Skin epidermis (tissue), 12 donors: ENCODE data around the gene HLF.

Experiments
- H3K27ac ChIP-seq, 21 experiments: fragments of 200-600 bp; sonication (generic) in 11 of 21; one replicate each; pipeline ENCODE4 v1.5.0; 2020; ENCODE audit warnings: mild to moderate bottlenecking in 3 of 21, inconsistent platforms in 2 of 21, moderate library complexity in 2 of 21
- H3K4me3 ChIP-seq, 7 experiments: fragments of 200-600 bp; sonication (generic) in 2 of 7; one replicate each; pipeline ENCODE4 v1.5.0; 2020; ENCODE audit warnings: inconsistent platforms in 2 of 7, mild to moderate bottlenecking in 2 of 7, moderate library complexity in 1 of 7

HLF gene

DNA sequence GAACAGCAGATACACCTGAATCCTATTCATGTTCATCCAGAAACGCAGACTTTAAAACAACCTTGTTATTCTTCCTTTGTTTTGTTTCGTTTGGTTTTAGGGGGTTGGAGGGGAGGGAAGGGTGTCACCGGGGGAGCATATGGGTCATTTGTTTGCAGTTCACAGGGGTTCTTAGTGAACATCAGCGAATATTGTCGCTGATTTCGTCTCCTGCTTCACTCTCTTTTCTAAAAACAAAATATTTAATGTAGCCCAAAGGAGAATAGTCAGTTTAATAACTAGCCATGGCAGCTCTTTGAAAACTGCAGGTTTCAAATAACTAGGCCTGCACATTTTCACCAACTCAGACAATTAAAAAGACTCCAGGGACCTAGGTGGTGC, 37.6 kb downstream of the HLF start:
- Histone ChIP-seq H3K27ac (no peak overlapping the region), H3K4me3 (no peak overlapping the region)

- H3K4me3 ChIP-seq: no peak overlapping the region
- no peak overlapping the region for H3K27ac ChIP-seq
Observed at GRCh38 chr17:55303008-55303493, 38.3 kb downstream of the HLF start.

- no peak overlapping the region for H3K4me3 ChIP-seq
- H3K27ac ChIP-seq: no peak overlapping the region
Observed at GRCh38 chr17:55303701-55304145, 39.0 kb downstream of the HLF start.

DNA sequence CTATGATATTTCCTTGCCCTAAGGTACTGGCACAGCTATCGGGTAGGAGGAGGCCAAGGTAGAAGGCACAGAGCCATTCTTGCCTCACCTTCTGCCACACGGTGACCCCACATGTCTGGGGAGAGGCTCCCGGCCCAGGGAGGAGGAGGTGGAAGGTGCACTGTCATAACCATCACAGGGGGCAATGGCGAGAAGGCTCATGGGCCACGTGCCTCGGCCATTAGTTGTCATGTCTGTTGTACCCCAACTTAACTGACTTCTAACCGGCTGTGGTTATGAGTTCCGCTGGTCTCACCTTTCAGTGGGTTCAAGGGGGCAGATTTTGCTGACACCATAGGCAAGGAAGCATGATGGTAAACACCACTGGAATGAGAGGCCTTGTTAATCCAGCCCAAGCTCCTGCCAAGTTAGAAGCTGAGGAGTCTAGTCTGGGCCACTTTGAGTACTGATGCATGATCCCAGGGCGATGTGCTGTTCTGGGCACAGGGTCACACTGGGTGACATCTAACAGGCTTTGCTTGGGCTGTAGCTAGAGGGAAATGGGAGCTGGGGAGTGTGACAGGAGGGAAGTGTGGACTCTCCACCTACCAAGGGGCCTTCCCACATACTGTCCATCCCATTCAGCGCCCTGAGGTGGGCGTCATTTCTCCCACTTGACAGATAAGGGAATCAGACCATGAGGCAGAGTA, 39.6 kb downstream of the HLF start:
- H3K4me3 ChIP-seq: no peak overlapping the region
- H3K27ac ChIP-seq: no peak overlapping the region

DNA sequence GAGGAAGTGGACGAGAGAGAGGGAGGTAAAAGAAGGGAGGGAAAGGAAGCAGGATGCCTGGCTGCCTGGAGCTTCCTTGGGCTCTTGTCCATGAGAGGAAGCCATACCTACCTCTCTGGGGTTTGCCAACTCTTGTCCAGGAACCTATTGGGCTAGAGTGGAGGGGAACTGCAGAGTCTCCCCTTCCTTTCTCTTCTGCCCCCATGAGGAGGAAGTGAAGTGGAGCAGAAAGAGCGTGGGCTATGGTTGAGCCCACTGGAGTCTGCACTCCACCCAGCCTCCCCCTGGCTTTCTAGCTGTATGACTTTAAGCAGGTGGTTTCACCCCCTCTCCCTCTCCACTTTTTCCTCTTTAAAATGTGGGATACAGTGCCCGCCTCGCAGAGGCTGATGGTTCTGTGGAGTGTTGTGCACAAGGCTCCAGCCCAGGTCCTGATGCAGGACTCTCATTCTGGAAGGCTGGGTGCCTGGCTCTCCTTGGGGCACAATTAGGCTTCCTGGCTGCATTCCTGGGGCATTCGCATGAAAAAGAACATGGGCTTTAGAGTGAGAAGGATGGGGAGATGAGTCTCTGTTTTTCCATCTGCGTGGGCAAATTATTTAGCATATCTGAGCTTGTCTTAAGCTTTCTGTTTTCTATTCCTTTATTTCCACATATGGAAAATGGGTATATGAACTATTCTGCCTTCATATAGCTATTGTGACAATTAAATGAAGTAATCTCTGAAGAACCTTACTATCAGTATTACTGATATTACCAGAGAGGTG, 40.7 kb downstream of the HLF start:
- Histone ChIP-seq H3K27ac (no peak overlapping the region), H3K4me3 (no peak overlapping the region)

GRCh38 chr17:55307879-55308278, 43.1 kb downstream of the HLF start:
- Histone ChIP-seq H3K4me3 (no peak overlapping the region), H3K27ac (no peak overlapping the region)

DNA sequence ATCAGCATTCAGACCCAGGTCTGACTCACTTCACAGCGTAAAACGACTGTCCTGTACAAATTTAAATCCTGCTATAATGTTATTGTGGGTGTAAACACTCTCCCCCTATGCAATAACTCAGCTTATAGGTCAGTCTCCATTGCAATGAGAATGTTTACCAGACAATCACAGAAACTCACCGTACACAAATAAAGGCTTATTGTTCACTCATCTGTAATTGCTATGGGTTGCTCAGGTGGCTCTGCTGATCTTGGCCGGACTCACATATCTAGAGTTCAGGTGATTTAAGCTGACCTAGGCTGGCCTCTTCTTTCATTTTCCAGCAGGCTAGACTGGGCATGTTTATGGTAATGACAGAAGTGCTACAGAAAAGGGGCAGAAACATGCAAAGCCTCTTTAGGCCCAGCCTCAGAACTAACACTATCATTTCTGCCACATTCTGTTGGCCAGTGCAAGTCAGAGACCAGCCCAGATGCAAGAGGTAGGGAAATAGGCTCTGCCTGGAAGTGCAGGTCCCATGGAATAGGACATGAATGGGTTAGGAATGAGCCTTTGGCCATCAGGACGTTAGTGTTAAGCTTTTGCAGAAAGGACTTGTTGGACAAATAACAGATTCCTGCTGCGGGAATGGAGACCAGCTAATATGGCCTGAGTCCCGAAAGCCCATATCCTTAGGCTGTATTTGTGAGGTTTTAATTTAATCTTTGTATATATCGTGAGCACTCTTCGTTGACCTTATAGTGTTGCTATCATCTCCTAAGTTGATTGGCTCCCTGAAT, 44.0 kb downstream of the HLF start:
- H3K4me3 ChIP-seq: no peak overlapping the region
- no peak overlapping the region for H3K27ac ChIP-seq

DNA sequence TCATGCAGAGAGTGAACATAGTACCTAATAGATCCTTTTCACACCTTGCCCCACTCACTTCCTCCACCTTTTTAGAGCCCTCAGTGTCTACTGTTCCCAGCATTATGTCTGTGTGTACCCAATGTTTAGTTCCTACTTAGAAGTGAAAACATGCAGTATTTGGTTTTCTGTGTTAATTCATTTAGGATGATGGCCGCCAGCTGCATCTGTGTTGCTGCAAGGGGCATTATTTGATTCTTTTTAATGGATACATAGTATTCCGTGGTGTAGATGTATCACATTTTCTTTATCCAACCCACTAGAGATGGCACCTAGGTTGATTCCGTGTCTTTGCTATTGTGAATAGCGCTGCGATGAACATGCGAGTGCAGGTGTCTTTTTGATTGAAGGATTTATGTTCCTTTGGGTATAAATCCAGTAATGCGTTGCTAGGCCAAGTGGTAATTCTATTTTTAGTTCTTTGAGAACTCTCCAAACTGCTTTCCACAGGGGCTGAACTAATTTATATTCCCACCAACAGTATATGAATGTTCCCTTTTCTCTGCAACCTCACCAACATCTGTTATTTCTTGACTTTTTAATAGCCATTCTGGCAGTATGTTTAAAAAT, 47.1 kb downstream of the HLF start:
- no peak overlapping the region for H3K27ac ChIP-seq
- H3K4me3 ChIP-seq: no peak overlapping the region

DNA sequence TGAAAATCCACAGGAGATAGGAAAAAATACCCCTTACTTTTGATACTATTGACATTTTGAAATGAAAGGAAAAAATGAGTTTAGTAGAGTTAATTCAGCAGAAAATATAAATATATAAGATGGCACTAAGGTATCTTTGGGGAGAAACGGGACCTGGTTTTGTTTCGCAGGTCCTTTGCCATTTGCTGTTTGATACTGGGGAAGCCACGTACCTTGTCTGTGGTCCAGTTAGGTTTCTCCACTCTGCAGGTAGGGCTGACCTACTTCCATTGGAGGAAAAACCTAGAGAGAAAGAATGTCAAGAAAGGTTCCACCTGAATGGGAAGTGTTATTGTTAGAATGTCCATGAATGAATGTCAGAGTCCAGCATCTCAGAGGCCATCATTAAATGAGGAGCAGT, 48.1 kb downstream of the HLF start:
- Histone ChIP-seq H3K27ac (no peak overlapping the region), H3K4me3 (no peak overlapping the region)

DNA sequence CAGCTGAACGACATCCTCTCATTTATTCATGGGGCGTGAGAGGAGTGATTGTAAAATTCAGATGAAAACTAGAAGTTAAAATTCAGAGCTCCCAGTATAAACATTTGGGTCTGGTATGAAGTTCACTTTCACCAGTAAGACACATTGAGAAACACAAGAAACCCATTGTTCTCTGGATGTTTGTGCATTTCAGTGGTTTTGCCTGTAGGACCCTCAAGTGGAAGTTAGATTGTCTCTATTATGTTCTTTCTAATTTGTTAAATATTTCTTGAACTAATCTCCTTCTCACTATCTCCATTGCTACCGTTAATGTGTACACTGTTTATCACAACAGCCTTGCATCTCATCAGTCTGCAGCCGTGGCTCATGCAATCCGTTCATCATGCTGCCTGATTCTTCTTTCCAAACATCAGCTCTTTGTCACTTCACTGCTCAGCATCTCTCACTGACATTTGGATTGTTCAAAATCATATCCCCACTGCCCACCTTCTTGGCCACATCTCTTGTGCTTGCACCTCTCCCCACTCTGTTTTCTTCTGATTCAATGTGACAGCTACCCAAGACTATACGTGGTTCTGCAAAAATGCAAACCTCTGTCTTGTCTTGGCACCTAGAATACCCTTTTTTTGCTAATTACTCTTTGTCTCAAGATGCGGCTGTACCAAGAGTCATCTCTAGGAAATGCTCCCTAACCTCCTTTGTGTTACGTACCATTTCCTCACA, 49.5 kb downstream of the HLF start:
- H3K27ac ChIP-seq: no peak overlapping the region
- H3K4me3 ChIP-seq: no peak overlapping the region

DNA sequence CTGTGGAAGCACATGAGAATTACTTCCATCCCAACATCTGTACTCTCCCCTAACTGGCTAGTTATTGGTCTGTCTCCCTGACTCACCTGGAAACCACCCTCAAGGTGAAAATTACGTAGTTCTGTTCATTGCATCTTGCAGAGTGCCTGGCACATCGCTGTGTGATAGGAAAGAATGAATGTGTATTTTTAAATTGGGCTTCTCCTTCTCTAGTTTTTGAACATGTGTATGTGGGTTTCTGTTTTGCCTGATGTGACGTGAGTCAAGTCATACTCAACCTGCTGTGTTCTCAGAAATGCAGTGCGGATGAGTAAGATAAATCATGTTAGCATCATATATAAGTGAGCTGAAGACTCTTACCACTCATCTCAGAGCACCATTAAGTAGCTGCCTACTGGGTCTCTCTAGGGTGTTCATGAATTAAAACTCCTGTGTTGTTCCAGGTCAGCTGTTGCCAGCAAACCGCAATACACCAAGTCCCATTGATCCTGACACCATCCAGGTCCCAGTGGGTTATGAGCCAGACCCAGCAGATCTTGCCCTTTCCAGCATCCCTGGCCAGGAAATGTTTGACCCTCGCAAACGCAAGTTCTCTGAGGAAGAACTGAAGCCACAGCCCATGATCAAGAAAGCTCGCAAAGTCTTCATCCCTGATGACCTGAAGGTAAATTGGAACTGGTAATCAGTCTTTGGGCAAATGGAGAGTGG, 50.2 kb downstream of the HLF start:
- H3K27ac ChIP-seq: peak overlapping the region in 1 of 21 experiments; percentile 14
- H3K4me3 ChIP-seq: no peak overlapping the region

DNA sequence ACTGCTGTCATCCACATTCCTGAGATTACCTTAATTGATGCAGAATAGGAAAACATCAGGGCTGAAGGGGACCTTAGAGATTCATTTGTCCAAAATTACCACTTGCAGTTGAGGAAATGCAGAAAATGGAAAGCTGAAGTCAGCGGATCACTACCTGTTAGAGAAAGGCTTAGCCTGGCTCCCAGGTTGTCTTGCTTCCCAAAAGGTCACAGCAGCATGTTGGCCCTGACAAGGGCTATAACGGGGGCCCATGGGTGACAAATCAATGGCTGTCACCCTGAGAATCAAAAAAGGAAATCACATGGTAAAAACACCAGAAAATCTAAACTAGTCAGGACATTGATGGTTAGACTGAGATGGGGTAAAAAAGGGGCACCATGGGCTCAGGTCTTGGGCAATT, 51.7 kb downstream of the HLF start:
- no peak overlapping the region for H3K4me3 ChIP-seq
- peak overlapping the region in 1 of 21 experiments; percentile 27 for H3K27ac ChIP-seq

DNA sequence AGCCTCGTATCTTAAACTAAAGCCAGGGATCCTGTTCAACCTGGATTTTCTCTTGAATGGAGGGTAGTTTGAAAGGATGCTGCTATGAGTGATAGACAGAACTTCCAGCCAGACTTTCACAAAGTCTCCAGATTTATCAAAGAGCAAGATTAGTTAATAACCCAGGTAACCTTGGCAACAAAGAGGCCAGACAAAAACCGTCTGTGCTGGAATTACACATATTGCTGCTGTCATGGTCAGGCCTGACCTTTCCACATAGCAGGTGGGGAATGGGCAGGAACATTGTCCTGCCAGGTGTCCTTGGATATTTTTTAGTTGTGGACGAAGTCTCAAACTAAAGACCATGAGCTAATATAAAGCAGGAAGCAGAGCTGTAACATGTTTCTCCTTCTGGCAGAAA, 52.5 kb downstream of the HLF start:
- H3K4me3 ChIP-seq: no peak overlapping the region
- peak overlapping the region in 2 of 21 experiments; percentile 78 to 81 for H3K27ac ChIP-seq

- no peak overlapping the region for H3K4me3 ChIP-seq
- peak overlapping the region in 11 of 21 experiments; percentile 31 to 81 (median 72) for H3K27ac ChIP-seq
Observed at GRCh38 chr17:55318081-55318480, 53.3 kb downstream of the HLF start.

GRCh38 chr17:55318715-55319487, 54.1 kb downstream of the HLF start:
- H3K27ac ChIP-seq: peak overlapping the region in 11 of 21 experiments; percentile 31 to 81 (median 72)
- peak overlapping the region in 1 of 7 experiments; percentile 3 for H3K4me3 ChIP-seq

- Histone ChIP-seq H3K4me3 (no peak overlapping the region), H3K27ac (peak overlapping the region in 18 of 21 experiments; percentile 2 to 81 (median 44))
Observed at GRCh38 chr17:55319933-55320593, 55.3 kb downstream of the HLF start.
